Posterior cingulate gyrus (tissue), 11 donors: ENCODE data around the gene TEFM.
"Not testable (repeated sequence)": the region's sequence is repeated elsewhere in the genome, so short reads cannot be mapped to it uniquely, and the experiment has no call there.

Experiments used
- DNase-seq, 10 donors: peaks; one replicate each; pipeline versions ENCODE4 v3.0.0 to v3.0.0-alpha.2; 2020 to 2021; ENCODE audit warnings: mixed read lengths in 3 of 10
- intact Hi-C: fragments of 100-400 bp; cut with DNase I; formaldehyde crosslinking; loops from one replicate; pipeline ENCODE4 v1.15.1; 2023

TEFM gene

DNA sequence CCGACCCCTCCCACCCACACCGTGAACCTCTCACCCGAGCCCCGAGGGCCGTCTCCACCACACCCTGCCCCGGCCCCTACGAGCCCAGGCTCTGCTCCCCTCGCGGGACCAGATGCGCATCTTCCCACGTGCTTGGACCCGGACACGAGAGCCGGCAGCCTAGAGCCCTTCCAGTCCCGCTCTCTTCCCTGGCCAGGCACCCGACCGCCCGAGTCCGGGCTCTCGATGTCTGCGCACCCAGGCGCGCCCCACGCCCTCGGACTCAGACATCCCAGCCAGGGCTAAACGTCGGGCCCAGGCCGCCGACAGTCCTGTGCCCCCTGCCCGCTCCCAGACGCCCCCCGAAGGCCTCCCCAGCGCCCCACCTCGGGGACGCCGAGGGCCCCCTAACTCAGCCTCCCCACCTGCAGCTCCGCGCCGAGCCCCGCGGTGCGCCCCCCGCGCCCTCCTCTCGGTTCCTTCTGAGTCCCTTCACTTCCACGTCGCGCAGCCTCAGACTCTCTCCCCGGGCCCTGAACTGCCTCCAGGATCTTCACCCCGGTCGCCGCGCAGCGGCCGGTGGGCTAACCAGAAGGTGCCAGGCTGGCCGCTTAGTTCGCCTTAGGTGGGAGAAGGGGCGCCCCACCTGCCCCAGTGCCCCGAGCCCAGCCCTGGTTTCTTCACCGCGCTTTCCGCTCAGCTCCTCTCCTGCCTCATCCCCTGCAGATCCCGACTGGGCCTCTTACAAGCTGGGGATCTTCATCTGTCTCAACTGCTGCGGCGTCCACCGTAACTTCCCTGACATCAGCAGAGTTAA, 16.4 kb upstream of the TEFM start:
- DNase-seq = peak in 1 of 10 donors; percentile 82
- intact Hi-C loops = no loop called here

DNA sequence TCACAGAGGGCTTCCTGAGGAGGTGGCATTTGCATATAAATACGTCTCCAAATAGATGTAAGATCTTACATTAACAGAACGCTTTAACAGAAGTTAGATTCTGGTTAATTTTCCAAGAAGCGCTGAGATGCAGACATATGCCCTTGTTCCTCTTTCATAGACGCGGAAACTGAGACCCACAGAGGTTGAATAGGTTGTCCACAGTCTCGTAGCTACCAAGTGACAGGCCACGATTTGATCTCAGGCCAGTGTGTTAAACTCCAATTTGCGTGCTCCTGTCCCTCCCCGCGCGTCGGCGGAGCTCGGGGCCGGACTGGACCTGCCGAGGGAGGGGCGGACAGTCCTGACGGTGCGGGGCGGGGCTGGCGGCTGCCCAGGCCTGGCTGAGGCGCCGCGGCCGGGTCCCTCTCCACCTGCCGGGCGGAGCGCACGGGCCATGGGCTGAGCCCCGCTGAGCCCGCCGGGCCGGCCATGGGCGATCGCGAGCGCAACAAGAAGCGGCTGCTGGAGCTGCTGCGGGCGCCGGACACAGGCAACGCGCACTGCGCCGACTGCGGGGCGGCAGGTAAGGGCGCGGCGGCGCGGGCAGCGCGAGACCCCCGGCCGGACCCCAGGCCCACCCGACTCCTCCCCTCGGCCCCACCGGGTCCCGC, 15.6 kb upstream of the TEFM start, which contains the start of gene ADAP2:
TSS of gene ADAP2 (plus strand) at position 402 of the 653 bp plus-strand sequence. CDS start at position 472, 70 bp downstream.
- intact Hi-C loops = no loop called here
- DNase-seq = peak in 3 of 10 donors; percentile 26 to 89 (median 27)

DNA sequence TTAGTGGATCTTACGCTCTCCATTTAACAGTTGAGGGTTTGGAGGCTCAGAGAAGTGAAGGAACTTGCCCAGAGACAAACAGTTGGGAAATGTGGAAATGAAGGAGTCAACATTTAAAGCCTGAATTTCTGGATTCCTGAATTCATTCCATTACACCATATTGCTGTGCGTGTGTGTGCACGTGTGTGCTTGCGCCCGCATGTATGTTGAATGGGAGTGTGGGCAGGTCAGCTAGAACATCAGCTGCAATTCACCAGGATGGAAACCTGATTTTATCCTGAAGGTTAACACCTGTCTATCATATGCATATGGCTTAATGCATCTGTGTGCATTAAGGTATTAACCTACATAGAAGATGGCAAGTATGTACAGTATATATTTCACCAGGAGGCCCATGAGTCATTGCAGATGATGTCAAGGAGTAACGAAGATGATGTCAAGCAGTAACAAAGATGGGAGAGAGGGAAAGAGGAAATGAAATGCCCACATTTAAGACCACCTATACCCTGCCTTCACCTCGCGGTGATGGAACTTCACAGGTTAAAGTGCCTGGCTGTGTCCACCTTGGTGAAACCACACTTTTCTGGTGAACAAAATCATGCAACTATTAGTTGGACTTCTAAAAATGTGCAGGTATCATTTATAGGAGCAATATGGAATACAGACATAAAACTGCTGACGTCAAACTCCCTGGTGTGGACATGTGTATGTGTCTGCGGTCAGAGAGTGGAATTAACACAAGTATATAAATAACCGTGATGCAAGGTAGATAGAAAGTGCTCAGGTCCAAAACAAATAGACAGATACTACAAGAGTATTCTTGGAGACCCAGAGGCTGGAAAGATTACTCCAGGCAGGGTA, 14.9 kb upstream of the TEFM start:
- DNase-seq = no peak
- intact Hi-C loops = no loop called here

DNA sequence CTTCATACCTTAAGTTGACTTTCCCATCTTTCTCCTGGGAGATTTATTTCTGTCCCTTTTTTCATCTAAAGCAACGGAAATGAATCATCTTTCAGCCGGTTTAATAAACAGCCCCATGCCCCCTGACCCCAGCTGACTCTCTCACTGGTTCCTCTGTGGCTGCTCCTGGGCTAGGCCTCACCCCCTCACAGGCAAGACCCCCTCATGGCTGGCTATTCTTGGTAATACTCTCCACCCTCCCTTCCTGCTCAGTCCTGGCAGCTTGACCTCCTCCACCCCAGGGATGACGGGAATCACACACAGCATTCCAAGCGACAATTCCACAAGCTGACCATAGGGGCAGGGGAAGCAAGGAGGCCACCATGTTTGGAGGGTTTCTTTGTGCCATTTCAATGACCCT, 14.2 kb upstream of the TEFM start:
- DNase-seq = no peak
- intact Hi-C loops = no loop called here

DNA sequence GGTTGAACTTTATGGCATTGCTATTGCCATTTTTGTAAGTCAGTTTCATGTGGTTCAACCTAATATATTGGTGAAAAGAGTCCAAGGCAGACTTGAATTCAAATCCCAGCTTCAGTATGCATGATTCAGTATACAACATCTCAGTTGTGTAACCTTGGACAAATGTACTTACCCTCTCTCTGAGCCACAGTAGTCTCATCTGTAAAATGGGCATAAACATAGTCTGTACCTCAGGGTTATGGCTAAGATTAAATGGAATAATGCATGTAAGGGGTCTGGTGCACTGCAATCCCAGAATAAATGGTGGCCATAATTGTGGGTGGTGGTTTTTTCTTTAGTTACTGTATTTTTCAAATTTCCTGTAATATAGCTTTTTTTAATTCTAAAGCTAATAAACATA, 11.0 kb upstream of the TEFM start:
- no peak for DNase-seq
- intact Hi-C loops = no loop called here

DNA sequence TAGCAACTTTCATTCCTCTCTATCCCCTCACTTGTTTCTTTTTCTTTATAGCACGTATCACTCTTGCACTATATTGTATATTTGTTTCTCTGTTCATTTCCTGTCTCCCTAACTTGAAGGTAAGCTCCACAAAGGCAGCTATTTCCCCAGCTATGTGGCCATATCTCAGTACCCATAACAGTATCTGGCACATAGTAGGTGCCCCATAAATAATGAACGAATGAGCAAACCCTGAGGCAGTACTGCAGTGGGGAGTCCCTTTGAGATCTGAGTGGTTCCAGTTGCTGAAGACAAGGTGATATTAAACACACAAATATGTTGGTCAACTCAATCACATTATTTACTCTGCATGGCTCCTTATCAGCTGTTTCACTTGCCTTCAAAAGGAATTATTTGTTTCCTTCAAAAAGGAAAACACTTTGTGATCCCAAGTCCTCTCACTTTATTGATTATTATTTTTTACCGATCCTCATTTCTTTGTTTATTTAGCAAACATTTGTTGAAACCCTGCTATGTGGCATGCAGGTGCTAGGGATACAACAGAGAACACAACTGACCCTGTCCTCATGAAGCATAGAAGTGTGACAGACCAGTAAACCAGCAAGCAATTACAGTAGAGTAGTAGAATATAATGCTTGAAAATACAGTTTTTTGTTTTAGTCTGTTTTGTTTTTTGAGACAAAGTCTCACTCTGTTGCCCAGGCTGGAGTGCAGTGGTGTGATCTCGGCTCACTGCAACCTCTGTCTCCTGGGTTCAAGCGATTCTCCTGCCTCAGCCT, 10.0 kb upstream of the TEFM start:
- intact Hi-C loops = no loop called here
- no peak for DNase-seq

DNA sequence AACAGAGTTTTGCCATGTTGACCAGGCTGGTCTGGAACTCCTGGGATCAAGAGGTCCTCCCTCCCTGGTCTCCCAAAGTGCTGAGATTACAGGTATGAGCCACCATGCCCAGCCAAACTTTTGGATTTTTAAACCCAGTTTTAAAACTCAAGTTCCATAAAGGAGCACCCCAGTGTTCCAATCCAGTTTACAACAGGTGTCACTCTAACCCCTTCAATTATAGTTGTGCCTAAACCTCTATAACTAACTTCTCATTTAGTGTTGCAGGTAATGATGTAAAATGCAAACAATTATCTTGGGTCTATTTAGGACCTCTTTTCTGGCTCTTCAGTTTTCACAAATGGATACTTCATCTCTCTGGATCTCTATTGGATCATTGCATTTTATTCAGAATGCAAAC, 7.9 kb upstream of the TEFM start:
- no peak for DNase-seq
- intact Hi-C loops = no loop called here

DNA sequence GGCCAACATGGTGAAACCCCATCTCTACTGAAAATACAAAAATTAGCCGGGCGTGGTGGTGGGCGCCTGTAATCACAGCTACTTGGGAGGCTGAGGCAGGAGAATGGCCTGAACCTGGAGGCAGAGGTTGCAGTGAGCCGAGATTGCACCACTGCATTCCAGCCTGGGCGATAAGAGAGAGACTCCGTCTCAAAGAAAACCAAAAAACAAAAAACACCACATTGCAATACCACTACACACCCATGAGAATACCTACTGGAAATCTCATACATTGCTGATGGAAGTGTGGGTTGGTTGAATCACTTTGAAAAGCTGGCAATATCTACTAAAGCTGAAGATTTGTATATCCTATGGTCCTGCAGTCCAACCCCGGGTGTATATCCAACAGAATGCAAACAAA, 4.1 kb upstream of the TEFM start:
- intact Hi-C loops, DNase-seq: not testable (repeated sequence)

DNA sequence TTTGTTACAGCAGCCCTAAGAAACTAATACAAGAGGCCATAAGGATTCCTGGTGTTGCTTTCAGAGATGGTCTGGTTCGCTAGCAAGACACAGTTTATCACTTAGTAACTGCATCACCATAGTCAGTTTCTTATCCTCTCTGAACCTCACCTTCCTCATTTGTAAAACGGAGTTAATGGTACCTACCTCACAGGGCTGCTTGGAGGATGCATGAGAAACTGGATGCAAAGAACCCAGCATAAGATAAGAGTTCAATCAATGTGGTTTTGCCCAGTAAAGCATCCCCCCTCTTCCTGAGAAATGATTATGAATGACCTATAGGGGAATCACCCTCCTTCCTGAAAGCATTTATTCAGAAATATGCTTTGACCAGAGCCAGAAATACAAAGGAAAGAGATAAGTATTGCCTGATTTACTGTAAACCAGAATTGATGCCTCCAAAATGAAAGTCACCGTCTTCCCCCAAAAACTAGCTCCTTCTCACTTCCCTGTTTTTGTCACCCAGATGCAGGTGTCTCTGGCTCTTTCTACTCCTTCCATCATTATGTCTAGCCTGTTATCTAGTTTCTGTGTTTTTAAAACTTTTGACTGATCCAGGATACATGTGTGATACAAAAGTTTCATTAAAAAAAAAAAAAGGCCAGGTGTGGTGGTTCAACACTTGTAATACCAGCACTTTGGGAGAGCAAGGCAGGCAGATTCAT, 2.8 kb upstream of the TEFM start:
- intact Hi-C loops = no loop called here
- no peak for DNase-seq

DNA sequence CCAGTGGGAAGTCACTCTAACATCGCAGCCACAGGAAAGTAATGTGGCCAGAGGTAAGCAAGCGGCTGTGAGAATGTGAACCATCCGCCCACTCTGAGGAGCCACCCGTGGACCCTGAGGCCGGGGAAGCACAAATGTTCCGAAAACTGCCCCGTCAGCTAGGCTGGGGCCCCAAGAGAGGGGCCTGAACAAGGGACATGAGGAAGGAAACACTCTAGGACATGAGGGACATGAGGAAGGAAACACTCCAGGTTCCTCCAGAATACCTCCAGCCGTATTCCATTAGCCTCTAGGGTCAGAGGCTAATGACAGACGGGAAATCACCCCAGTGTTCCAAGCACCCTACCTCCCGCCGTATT, 317 bp downstream of the TEFM start:
- DNase-seq = peak in 1 of 10 donors; percentile 18
- intact Hi-C loops = no loop called here

DNA sequence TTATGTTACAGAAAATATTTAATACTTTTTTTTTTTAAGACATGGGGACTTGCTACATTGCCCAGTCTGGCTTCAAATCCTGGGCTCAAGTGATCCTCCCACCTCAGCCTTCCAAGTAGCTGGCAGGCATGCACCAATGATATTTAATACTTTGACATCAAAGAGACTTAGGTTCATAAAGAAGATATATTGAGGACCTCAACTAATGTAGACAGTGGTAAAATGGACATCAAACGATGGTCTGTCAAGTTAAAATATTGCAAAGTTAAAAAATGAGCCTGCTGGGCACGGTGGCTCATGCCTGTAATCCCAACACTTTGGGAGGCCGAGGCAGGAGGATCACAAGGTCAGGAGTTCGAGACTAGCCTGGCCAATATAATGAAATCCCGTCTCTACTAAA, 8.7 kb downstream of the TEFM start:
- intact Hi-C loops = no loop called here
- no peak for DNase-seq

DNA sequence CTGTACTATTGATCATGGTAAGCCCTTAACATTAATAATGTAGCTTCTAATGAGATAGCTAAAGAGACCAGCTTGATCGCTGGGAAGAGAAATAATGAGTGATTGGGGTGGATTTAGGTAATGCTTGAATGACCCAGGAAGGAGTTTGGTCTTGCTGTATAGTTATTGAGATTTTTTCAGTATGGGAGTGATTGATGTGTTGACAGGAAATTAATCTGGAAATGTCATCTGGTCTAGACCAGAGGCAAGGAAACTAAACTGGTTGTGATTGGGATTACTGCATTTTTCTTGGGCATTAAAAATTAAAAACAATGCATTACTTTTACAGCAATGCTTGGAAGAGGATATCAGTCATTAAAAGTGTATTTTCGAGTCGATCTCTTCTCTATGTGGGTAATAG, 11.8 kb downstream of the TEFM start:
- intact Hi-C loops = no loop called here
- DNase-seq = no peak

DNA sequence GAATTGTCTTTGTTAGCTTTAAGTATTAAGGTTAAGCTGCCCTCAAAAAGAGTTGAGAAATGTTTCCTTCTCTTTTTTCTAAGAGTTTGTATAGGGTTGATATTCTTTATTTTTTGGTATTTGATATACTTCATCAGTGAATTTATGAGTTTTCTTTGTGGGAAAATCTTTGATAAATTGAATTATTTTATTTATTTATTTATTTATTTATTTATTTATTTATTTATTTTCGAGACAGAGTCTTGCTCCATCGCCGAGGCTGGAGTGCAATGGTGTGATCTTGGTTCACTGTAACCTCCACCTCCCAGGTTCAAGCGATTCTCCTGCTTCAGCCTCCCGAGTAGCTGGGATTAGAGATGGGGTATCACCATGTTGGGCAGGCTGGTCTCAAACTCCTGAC, 19.9 kb downstream of the TEFM start:
- no peak for DNase-seq
- intact Hi-C loops = no loop called here

DNA sequence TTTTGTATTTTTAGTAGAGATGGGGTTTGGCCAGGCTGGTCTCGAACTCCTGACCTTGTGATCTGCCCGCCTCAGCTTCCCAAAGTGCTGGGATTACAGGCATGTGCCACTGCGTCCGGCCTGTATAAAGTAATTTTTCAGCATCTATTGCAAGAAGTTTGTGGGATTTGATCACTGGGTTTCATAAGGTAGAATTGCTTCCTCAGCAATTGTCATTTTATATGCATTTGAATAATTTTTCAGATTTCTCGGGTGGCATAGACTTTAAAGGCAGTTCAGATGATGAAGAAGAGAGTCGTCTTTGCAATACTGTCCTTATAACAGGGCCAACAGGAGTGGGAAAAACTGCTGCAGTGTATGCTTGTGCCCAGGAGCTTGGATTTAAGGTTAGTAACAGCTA, 37.0 kb downstream of the TEFM start:
- no peak for DNase-seq
- intact Hi-C loops = no loop called here

DNA sequence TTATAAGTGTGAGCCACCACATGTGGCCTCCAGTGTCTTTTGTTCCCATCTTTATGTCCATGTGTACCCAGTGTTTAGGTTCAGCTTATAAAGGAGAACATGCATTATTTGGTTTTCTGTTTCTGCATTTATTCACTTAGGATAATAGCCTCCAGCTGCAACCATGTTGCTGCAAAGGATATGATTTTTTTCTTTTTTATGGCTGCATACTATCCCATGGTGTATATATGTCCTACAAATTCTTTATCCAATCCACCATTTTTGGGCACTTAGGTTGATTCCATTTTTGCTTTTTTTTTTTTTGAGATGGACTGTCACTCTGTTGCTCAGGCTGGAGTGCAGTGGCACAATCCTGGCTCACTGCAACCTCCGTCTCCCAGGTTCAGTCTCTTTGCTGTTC, 41.4 kb downstream of the TEFM start:
- intact Hi-C loops = no loop called here

DNA sequence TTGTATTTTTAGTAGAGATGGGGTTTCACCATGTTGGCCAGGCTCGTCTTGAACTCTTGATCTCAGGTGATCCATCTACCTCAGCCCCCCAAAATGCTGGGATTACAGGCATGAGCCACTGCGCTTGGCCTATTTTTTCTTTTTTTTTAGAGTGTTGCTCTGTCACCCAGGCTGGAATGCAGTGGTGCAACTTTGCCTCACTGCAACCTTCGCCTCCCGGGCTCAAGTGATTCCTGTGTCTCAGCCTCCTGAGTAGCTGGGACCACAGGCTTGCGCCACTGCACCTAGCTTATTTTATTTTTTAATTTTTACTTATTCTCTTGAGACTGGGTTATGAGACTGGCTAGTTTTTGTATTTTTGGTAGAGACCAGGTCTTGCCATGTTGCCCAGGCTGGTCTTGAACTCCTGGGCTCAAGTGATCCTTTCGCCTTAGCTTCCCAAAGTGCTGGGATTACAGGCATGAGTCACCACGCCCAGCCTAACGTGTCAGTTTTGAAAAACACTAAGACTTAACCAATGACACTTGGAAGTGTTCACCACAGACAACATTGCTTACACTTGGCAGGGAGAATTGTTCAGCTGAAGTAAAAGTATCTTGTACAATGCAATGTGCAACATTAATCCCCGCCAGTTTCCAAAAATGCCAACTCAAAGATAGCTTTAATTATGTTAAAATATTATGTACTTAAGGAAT, 47.3 kb downstream of the TEFM start:
- no peak for DNase-seq
- intact Hi-C loops = no loop called here

More for the DNA sequence above, 41.4 kb downstream of the TEFM start:
- no peak for DNase-seq

DNA sequence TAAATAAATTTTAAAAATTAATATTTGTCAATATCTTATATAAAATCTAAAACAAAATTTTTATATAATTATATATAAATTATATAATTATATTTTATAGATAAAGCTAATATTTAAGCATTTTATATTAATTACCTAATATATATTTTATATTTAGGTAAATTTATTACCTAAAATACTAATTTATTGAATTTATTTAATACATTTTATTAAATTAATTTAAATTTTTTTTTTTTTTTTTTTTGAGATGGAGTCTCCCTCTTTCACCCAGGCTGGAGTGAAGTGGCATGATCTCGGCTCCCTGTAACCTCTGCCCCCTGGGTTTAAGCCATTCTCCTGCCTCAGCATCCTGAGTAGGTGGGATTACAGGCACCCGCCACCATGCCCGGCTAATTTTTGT, 51.9 kb downstream of the TEFM start:
- DNase-seq = no peak
- intact Hi-C loops = no loop called here
